HUES48 (cell line): ENCODE results near the gene ALDH3A2.

Source experiments
- H3K27ac ChIP-seq: one replicate; pipeline ENCODE4 v1.7.0; 2013; ENCODE audit warnings: low read depth, low read length, inconsistent platforms
- H3K27me3 ChIP-seq: 2 replicates; pipeline ENCODE4 v1.6.1; 2013; ENCODE audit warnings: mild to moderate bottlenecking, low read length; ENCODE audit not compliant: control insufficient read depth, insufficient read depth
- H3K36me3 ChIP-seq: 2 replicates; pipeline ENCODE4 v1.6.1; 2013; ENCODE audit warnings: low read length; ENCODE audit not compliant: control insufficient read depth, insufficient read depth
- H3K4me1 ChIP-seq: 2 replicates; pipeline ENCODE4 v1.6.1; 2013; ENCODE audit warnings: mild to moderate bottlenecking, low read length; ENCODE audit not compliant: control insufficient read depth, insufficient read depth
- H3K4me3 ChIP-seq: 2 replicates; pipeline ENCODE4 v1.5.1; 2013; ENCODE audit warnings: mild to moderate bottlenecking, low read depth, low read length
- H3K9ac ChIP-seq: 2 replicates; pipeline ENCODE4 v1.6.1; 2013; ENCODE audit warnings: mild to moderate bottlenecking, low read depth, low read length, moderate library complexity
- H3K9me3 ChIP-seq: 2 replicates; pipeline ENCODE4 v1.6.1; 2013; ENCODE audit warnings: low read length; ENCODE audit not compliant: control insufficient read depth, insufficient read depth

ALDH3A2 gene

DNA sequence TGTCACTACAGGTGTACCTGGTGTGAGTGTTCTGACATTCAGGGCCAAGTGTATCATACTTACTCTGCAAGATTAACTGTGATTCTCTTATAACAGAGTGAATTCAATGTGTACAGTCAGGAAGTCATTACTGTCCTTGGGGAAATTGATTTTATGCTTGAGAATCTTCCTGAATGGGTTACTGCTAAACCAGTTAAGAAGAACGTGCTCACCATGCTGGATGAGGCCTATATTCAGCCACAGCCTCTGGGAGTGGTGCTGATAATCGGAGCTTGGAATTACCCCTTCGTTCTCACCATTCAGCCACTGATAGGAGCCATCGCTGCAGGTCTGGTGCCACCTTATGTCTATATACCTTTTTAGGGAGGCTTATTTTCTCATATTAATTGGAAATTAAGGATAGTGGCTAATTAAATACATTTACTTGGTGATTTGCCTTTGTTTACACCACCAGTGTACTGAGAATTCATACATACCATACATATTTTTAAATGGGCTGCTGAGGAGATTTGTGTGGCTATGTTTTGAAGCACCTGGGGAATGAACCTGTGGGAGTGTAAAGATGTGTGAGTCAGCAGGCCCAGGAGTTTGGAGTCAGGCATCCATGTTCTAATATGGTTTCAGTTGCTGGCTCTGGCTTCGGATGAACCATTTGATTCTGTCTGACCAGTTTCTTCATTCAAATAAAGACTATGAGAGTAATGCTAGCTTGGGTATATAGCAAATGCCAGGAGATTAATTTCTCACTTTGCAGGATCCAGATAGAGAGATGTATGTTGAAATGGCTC is 3.1 kb downstream of the ALDH3A2 start:
- peaks cover 11% of the 10 kb centered on the region for H3K9me3 ChIP-seq
- no peak overlapping the region for H3K27ac ChIP-seq
- H3K9ac ChIP-seq: no peak overlapping the region
- H3K4me3 ChIP-seq: peak overlapping the region; percentile 26; the same call in 1 of the 2 replicates
- no peaks in the 10 kb centered on the region for H3K27me3 ChIP-seq
- H3K4me1 ChIP-seq: peaks cover 25% of the 10 kb centered on the region
- peaks cover 44% of the 10 kb centered on the region for H3K36me3 ChIP-seq

DNA sequence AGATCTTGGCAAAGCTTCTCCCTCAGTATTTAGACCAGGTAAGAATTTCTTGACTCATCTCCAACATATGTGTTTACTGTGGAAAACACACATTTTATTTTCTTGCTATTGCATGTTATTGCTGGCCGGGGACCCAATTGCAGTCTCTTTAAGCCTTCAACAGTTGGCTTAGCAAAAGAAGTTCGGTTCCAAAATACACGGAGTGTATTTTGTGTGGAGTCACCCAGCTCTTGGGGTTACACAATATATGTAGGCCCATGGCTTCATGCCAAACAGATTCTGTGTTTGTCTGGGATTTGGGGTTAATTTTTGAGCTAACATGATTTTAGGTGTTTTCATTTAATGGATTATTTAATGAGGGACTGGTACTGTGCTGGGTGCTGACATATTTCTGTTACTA is 4.0 kb downstream of the ALDH3A2 start:
- peaks cover 53% of the 10 kb centered on the region for H3K36me3 ChIP-seq
- H3K9me3 ChIP-seq: peaks cover 11% of the 10 kb centered on the region
- H3K9ac ChIP-seq: no peak overlapping the region
- no peak overlapping the region for H3K4me3 ChIP-seq
- H3K27me3 ChIP-seq: no peaks in the 10 kb centered on the region
- peaks cover 15% of the 10 kb centered on the region for H3K4me1 ChIP-seq
- no peak overlapping the region for H3K27ac ChIP-seq

DNA sequence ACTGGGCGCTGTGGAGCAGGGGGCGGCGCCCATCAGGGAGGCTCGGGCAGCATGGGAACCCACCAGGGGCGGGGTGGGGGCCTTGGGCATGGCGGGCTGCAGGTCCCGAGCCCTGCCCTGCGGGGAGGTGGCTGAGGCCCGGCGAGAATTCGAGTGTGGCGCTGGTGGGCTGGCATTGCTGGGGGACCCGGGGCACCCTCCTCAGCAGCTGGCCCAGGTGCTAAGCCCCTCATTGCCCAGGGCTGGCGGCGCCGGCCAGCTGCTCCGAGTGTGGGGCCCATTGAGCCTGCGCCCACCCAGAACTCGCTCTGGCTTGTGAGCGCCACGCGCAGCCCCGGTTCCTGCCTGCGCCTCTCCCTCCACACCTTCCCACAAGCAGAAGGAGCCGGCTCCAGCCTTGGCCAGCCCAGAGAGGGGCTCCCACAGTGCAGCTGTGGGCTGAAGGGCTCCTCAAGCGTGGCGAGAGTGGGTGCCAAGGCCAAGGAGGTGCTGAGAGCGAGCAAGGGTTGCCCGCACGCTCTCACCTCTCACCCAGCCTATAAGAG is 5.9 kb downstream of the ALDH3A2 start:
- peaks cover 65% of the 10 kb centered on the region for H3K36me3 ChIP-seq
- no peak overlapping the region for H3K9ac ChIP-seq
- H3K27me3 ChIP-seq: no peaks in the 10 kb centered on the region
- peaks cover 11% of the 10 kb centered on the region for H3K9me3 ChIP-seq
- peaks cover 7% of the 10 kb centered on the region; the same call in 1 of the 2 replicates for H3K4me1 ChIP-seq
- no peak overlapping the region for H3K4me3 ChIP-seq
- H3K27ac ChIP-seq: no peak overlapping the region

DNA sequence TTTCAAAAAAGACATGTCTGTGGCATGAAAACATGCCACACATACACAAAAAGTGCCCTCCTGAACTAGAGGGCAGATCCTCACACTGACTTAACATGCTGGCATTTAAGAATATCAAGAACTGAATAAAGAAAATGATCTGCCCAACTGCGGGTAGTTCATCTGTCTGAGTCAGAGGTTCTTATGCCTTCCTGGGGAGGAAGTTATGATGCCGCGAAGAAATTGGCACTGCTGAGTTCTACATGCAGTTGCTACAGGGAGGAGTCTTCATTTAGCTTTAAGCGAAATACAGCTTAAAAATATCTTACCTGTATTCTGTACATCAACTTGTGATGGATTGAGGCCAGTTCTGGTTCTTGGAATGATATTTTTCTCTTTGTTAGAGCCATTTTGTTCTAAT is 6.3 kb downstream of the ALDH3A2 start:
- Histone ChIP-seq H3K9me3 (peaks cover 11% of the 10 kb centered on the region), H3K36me3 (peaks cover 70% of the 10 kb centered on the region), H3K27me3 (no peaks in the 10 kb centered on the region), H3K4me3 (no peak overlapping the region), H3K9ac (no peak overlapping the region), H3K27ac (no peak overlapping the region), H3K4me1 (peaks cover 4% of the 10 kb centered on the region; the same call in 1 of the 2 replicates)

DNA sequence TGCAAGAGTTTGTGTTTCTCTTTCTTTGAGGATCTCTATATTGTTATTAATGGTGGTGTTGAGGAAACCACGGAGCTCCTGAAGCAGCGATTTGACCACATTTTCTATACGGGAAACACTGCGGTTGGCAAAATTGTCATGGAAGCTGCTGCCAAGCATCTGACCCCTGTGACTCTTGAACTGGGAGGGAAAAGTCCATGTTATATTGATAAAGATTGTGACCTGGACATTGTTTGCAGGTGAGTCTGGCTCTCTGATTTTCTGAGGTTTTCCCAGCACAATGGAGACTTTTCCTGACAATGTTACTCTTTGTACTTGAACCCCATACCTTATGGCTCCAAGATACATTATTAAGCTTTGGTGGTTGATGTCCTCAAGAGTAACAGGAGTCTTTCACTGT is 7.8 kb downstream of the ALDH3A2 start:
- H3K4me3 ChIP-seq: no peak overlapping the region
- H3K9me3 ChIP-seq: peaks cover 11% of the 10 kb centered on the region
- H3K27me3 ChIP-seq: no peaks in the 10 kb centered on the region
- H3K36me3 ChIP-seq: peaks cover 78% of the 10 kb centered on the region
- H3K4me1 ChIP-seq: peaks cover 3% of the 10 kb centered on the region; the same call in 1 of the 2 replicates
- H3K27ac ChIP-seq: no peak overlapping the region
- H3K9ac ChIP-seq: no peak overlapping the region

DNA sequence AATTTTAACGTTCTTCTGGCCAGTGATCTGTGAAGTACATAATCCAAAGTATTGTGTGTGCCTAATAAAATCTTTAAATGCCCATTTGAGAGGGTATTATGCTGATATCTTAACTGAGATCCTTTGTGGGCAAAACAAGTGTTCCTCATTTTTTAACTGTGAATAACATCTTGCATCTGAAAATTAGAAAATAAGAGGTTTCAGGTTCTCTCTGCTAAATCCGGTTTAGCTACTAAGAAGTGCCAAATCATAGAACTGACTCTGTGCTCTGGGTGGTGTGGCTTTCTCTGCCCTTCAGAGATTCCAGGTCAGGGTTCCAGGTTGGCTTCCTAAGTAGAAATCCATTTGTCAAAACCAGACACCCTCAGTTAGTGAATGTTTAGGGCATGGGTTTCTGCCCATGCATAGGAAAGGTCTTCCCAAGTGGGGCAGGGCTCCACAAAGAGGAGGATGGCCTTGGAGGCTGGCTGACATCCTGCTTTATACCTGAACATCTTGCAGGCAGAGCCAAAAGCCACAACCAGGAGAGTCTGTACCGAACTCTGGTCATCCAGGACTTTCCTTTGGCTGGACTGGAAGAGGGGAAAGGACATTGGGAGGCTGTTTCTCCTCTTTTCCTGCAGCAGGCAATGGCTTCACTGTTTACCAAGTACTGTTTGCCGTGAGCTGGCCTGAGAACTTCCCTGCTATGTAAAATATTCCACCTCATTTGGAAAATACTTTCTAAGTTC is 8.5 kb downstream of the ALDH3A2 start:
- H3K27me3 ChIP-seq: no peaks in the 10 kb centered on the region
- H3K27ac ChIP-seq: no peak overlapping the region
- H3K4me3 ChIP-seq: no peak overlapping the region
- H3K9ac ChIP-seq: no peak overlapping the region
- H3K36me3 ChIP-seq: peaks cover 78% of the 10 kb centered on the region
- H3K9me3 ChIP-seq: peaks cover 11% of the 10 kb centered on the region
- H3K4me1 ChIP-seq: no peaks in the 10 kb centered on the region

DNA sequence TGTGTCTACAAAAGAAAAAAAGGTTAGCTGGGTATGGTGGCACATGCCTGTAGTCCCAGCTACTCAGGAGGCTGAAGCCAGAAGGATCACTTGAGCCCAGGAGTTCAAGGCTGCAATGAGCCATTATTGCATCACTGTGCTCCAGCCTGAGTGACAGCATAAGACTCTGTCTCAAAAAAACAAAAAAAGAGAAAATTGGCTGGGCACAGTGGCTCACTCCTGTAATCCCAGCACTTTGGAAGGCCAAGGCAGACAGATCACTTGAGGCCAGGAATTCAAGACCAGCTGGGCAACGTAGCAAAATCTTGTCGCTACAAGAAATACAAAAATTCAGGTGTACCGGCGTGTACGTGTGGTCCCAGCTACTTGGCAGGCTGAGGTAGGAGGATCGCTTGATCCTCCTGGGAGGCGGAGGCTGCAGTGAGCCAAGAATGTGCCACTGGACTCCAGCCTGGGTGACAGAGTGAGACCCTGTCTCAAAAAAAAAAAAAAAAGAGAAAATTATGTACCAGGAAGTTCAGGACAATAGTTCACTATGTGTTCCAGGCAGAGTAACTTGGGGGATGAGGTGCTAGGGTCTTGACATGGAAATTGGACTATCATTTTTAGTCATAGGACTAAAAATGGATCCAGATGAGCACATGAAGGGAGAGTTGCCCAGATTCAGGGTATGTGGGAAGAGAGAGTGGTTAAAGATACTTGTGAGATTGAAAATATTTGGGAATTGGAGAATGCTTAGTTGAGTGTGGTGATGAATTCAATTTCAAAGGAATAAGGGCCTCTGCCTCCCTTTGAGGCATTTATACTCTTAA is 11.0 kb downstream of the ALDH3A2 start:
- Histone ChIP-seq H3K4me3 (no peak overlapping the region), H3K27me3 (no peaks in the 10 kb centered on the region), H3K9me3 (peaks cover 7% of the 10 kb centered on the region), H3K36me3 (peaks cover 85% of the 10 kb centered on the region), H3K9ac (no peak overlapping the region), H3K4me1 (peaks cover 13% of the 10 kb centered on the region), H3K27ac (no peak overlapping the region)

DNA sequence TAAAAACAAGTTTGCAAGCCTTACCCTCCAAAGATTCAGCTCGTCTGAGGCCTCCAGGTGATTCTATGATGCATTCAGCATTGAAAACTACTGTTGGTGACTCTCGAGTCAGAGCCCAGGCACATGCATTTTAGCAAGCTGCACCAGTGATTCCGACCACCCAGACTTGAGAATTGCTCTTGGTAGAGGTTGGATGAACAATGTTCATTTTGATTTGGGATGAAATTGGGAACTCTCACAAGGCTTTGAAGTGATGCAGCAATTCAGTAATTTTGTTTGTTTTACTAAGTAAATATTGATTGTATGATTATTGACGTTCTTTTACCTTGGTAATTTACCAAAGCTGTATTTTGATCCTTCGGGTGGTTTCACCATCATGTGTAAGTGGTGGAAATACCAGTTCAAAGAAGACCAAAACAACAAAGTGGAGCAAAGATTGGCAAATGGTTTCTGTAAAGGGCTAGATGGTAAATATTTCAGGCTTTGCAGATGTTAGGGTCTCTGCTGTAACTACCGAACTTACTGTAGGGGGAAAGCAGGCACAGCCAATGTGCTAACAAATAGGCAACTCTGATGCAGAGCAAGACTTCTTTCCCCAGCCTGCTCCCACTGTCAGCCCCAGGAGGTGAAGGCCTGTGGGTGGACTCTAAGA is 11.8 kb downstream of the ALDH3A2 start:
- Histone ChIP-seq H3K27me3 (no peaks in the 10 kb centered on the region), H3K4me1 (peaks cover 13% of the 10 kb centered on the region), H3K27ac (no peak overlapping the region), H3K4me3 (no peak overlapping the region), H3K9me3 (no peaks in the 10 kb centered on the region; the same call in 1 of the 2 replicates), H3K36me3 (peaks cover 85% of the 10 kb centered on the region), H3K9ac (no peak overlapping the region)

DNA sequence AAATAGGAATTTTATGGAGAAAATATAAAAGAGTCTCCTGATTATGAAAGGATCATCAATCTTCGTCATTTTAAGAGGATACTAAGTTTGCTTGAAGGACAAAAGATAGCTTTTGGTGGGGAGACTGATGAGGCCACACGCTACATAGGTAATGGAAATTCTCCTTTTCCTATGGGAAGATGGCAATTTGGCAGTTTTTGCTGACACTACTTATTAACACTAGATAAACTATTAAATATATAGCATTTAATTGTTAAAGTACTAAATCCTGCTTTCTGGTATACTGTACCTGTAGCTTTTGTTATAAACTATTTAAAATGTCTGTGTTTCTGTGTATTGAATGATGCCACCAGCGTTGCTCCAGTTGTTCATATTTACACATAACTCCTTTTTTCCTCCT is 12.6 kb downstream of the ALDH3A2 start:
- Histone ChIP-seq H3K36me3 (peaks cover 85% of the 10 kb centered on the region), H3K9ac (no peak overlapping the region), H3K4me3 (no peak overlapping the region), H3K27me3 (no peaks in the 10 kb centered on the region), H3K9me3 (no peaks in the 10 kb centered on the region), H3K4me1 (peaks cover 13% of the 10 kb centered on the region), H3K27ac (no peak overlapping the region)

DNA sequence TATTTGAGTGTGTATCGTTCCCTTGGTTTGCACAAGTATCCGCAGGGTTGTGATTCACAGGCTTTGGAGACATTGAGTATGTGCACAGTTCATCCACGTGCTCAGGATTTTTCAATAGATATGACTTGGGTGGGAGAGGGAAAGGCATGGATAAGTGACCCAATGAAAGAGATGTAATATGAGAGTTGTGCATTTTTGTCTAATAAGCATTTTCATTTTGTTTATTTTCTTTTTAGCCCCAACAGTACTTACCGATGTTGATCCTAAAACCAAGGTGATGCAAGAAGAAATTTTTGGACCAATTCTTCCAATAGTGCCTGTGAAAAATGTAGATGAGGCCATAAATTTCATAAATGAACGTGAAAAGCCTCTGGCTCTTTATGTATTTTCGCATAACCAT is 14.5 kb downstream of the ALDH3A2 start:
- Histone ChIP-seq H3K4me1 (peaks cover 13% of the 10 kb centered on the region), H3K27me3 (no peaks in the 10 kb centered on the region), H3K27ac (no peak overlapping the region), H3K9me3 (no peaks in the 10 kb centered on the region), H3K36me3 (peaks cover 77% of the 10 kb centered on the region), H3K4me3 (no peak overlapping the region), H3K9ac (no peak overlapping the region)
